ENCODE results near the gene SYTL3.

GRCh38 chr6:158768436-158768835 is 118.6 kb downstream of the SYTL3 start:
- no peak for TF ChIP-seq ZNF274 (IDR thresholded peaks at IDR 0.05; ENCODE audit: low read depth, low read length)
- no peak for TF ChIP-seq YY1 (IDR thresholded peaks at IDR 0.05; ENCODE audit: insufficient read depth, insufficient read length)
- no peak for TF ChIP-seq SUZ12 (IDR thresholded peaks at IDR 0.05; ENCODE audit: extremely low read depth, insufficient read depth, insufficient read length)

All from NT2/D1 (cell line).